NAMALWA (cell line): ENCODE results near the gene NLRP5.
"Not testable (repeated sequence)": the region's sequence is repeated elsewhere in the genome, so short reads cannot be mapped to it uniquely, and the experiment has no call there.

ENCODE experiments used
- DNase-seq: peaks from one replicate; pipeline ENCODE4 v3.0.0-alpha.2; 2015; ENCODE audit warnings: low spot score

NLRP5 gene

DNA sequence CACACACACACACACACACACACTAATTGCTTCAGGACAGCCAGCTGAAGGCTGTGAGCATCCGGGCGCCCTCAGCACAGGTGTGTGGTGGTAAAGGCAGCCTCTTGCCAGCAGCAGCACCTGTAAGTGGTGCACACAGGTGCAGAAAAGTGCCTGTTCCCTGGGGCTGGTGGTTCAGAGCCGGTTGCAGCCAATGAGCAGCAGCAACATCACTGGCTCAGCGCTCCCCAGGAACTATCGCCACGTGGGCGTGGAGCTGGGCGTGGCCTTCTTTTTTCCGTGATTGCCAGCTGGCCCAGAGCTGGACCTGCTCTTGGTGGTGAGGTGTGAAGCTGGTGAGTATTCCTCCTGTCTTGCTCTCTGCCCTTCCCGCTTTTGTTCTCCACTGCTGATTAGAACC is at the start of gene NLRP5:
TSS of gene NLRP5 (plus strand) at position 289 of the 400 bp plus-strand sequence.
- DNase-seq = no peak

- no peak for DNase-seq
These were observed 47.4 kb upstream of the NLRP5 start for GRCh38 chr19:55939206-55939605.

GRCh38 chr19:55940306-55940705 is 46.3 kb upstream of the NLRP5 start:
- no peak for DNase-seq

- no peak for DNase-seq
These were observed 39.0 kb upstream of the NLRP5 start, which contains the start of gene NLRP8 for GRCh38 chr19:55947532-55947931. TSS of gene NLRP8 (plus strand) at chr19:55947832.

GRCh38 chr19:55950566-55950965 is 36.0 kb upstream of the NLRP5 start:
- not testable (repeated sequence) for DNase-seq

DNA sequence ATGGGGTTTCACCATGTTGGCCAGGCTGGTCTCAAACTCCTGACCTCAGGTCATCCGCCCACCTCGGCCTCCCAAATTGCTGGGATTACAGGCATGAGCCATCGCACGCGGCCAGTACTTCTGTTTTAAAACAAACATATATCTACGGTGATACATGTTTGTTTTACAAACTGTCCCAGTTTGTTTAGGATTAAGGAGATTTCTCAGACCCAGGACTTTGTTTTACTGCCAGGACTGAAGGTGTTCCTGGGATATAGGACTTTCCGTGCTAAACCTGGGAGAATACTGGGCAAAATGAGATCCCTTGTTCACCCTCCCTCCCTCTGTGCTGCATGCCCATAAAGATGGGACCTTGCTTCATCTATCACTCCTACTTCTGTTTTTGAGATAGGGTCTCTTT is 30.1 kb upstream of the NLRP5 start:
- no peak for DNase-seq

DNA sequence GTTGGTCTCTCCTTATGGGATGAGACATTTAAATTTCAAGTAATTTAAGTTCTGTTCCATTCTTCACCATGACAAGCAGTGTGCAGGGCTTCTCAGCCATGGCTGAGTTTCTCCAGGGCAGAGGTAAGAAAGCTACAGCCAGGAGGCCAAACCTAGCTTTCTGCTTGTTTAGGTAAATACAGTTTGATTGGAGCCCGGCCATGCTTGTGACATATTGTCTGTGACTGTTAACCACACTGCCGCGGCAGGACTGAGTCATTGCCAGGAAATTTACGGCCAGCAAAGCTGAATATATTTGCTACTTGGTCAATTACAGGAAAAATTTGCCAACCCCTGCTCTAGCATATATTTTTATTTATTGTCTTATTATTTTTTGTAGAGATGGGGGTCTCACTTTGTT is 28.2 kb upstream of the NLRP5 start:
- DNase-seq = no peak

GRCh38 chr19:55959996-55960675 is 26.4 kb upstream of the NLRP5 start:
- no peak for DNase-seq

- no peak for DNase-seq
These were observed 24.4 kb upstream of the NLRP5 start for GRCh38 chr19:55962186-55962585.

DNA sequence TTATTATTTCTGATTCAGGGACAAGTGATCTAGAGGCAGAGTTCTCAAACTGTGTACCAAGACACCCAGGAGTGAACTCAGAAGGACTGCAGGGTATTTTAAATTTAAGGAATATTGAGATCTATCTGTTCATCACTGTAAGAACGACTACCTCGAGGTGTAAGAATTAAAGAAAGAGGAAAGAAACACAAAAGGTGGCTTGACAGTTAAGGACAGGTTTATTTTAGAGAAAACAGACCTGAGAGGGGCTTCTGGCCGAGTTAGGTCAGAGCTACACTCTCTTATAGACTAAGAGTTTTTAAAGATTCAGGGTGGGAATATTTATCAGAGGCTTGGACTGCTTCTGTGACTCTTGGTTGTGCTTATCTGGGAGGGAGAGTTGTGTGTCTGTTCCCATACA is 12.6 kb upstream of the NLRP5 start:
- no peak for DNase-seq

GRCh38 chr19:55980415-55980814 is 6.2 kb upstream of the NLRP5 start:
- no peak for DNase-seq

DNA sequence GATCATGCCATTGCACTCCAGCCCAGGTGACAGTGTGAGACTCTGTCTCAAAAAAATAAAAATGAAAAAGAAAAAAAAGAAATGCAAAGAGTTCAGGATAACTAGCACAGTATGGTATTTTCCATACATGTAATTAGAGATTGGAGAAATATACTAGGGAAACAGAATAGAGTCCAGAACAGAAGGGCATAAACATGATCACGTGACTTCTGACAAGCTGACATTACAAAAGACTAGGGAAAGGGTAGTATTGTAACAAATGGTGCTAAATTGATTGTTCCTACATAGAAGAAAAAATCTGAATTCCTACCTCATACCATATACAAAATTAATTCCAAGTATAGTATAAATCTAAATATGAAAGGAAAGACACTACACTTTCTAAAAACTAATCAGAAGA is 1.3 kb upstream of the NLRP5 start:
- DNase-seq = no peak

GRCh38 chr19:55990831-55991230 is 4.3 kb downstream of the NLRP5 start:
- no peak for DNase-seq

DNA sequence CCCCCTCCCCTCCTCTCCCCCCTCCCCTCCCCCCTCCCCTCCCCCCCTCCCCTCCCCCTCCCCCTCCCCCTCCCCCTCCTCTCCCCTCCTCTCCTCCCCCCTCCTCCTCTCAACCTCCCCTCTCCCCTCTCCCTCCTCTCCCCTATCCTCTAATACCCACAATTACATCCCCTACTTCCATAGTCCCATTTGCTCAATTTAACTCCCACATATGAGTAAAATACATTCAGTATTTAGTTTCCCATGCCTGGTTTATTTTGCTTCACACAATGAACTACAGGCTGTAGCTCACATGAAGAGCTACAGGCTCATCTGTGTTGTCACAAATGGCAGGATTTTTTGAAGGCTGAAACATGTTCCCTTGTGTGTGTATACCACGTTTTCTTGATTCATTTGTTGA is 6.9 kb downstream of the NLRP5 start:
- DNase-seq = peak; percentile 5

- DNase-seq = no peak
These were observed 28.2 kb downstream of the NLRP5 start for GRCh38 chr19:56014765-56015164.

DNA sequence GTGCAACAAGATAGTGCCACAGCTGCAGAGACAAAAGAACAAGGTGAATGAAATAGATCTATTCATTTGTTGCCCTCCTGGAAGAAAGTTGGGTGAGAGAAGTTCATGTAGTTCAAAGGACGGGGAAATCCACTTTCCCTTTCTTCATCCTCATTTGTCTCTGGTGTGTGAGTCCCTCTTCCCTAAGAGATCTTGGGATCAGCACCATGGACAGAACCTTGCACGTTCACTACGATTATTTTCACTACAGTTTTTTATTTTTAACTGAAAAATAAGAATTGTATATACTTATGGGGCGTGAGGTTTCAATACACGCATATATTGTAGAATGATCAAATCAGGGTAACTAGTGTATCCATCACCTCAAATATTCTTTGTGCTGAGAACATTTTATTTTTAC is 29.2 kb downstream of the NLRP5 start:
- no peak for DNase-seq

GRCh38 chr19:56019325-56019724 is 32.8 kb downstream of the NLRP5 start:
- DNase-seq = not testable (repeated sequence)

DNA sequence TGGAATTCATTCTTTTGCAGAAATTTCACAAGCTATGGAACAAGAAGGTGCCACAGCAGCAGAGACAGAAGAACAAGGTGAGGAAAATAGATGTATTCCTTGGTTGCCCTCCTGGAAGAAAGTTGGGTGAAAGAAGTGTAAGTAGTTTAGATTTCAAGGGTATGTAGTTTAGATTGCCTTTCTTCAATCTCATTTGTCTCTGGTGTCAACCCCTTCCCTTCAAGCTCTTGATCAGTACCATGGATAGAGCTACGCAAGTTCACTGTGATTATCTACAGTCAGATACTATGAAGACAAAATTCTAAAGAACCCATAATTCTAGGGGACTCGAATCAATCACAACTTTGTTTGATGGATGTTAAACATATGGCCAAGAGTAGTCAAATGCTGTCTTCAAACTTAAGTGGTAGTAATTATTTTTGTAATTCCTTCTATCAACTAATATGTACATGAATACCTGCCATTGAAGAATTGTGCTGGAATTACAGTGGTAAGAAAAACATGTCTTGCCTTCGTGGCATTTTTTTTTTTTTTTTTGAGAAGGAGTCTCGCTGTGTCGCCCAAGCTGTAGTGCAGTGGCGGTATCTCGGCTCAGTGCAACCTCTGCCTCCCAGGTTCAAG is 33.9 kb downstream of the NLRP5 start:
- not testable (repeated sequence) for DNase-seq

GRCh38 chr19:56026769-56027168 is 40.2 kb downstream of the NLRP5 start:
- DNase-seq = no peak

- no peak for DNase-seq
These were observed 67.0 kb downstream of the NLRP5 start for GRCh38 chr19:56053596-56053995.

DNA sequence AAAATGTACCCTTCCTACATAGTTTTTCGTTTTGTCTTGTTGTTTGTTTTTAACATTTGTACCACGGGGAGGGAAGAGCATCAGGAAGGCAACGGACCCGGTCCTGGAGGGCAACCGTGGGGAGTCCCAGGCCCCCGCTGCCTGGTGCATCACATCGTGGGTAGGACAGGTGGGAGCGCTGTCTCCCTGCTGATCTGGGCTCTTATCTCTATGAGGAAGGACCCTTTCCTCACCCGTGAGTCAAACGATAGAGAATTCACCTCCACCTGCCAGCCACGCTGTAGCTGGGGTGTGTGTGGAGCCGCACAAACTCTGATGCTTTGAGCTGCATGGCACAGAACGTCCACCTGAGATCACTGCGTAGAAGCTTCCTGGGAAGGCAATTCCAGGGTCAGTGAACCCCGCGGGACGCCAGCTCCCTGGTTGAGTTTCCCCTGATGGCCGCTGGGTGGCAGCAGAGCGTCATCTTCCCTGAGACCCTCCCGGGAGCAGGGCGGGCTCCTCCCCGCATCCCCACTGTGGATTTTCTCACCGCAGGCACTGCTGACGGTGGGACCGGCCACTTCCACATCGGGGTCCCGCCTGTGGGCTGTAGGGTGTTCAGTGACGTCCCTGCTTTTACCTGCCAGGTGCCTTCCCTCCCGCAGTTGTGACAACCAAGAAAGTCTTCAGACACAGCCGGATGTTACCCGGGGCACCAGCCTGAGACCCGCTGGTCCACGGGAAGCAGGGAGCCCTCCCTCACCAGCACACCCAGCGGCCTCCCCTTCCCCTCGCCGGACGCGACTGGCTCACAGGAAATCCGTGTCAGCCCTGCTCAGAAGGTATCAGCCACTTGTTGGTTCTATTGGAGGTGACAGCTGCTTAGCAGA is 79.8 kb downstream of the NLRP5 start:
- peak; percentile 66 for DNase-seq

DNA sequence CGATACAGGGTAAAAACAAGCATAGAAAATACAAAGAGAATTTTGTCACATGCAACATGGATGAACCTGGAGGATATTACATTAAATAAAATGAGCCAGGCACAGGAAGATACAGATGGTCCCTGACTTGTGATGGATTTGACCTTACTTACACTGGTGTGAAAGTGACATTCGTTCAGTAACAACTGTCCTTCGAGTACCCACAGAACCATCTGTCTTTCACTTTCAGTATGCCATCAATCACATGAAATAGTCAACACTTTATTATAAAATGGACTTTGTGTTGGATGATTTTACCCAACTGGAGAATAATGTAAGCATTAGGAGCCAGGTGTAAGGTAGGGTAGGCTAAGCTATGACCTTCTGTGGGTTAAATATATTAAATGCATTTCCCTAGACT is 83.1 kb downstream of the NLRP5 start:
- DNase-seq = no peak

- DNase-seq = peak; percentile 37
These were observed 84.6 kb downstream of the NLRP5 start for GRCh38 chr19:56071151-56071550.
